SK-N-SH (cell line): ENCODE measurements around the gene PAM16. TPM values are rescaled to one million over a fixed set of nuclear protein-coding genes. Genes with fewer than 3 reads are reported as not detected.
"Not testable (repeated sequence)": the region's sequence is repeated elsewhere in the genome, so short reads cannot be mapped to it uniquely, and the experiment has no call there.

Experiments
- CTCF ChIA-PET: fragments of 300-600, 350-600 bp; formaldehyde crosslinking; extraction: SDS; loops from one replicate; lab custom pipeline; 2021; lab: Yijun Ruan, JAX
- POLR2A ChIA-PET: fragments of 350-600 bp; sonication (Branson Sonifier 250); formaldehyde crosslinking; extraction: SDS; loops from one replicate; lab custom pipeline; 2020; ENCODE audit warnings: antibody characterized with exemption, inconsistent platforms; lab: Yijun Ruan, JAX
- DNase-seq: peaks from one replicate; pipeline ENCODE4 v3.0.0; 2012
- H2AFZ ChIP-seq: fragments of 200-600 bp; sonication (generic); 2 replicates; pipeline ENCODE4 v1.8.1; 2016; ENCODE audit warnings: antibody characterized with exemption, mild to moderate bottlenecking, low read depth
- H3F3A ChIP-seq: fragments of 200-600 bp; sonication (generic); replicated peaks from 2 replicates; pipeline ENCODE3; 2016; ENCODE audit warnings: antibody characterized with exemption, mild to moderate bottlenecking; ENCODE audit not compliant: insufficient read depth
- H3K27ac ChIP-seq, 2 experiments: fragments of 200-500 bp in 1 of 2; fragments of 200-600 bp in 1 of 2; sonication (Bioruptor generic) in 1 of 2; sonication (generic), shearing (Covaris generic) in 1 of 2; 2 replicates each; pipeline versions ENCODE4 v1.5.1 to v1.6.1; 2014 to 2016; ENCODE audit warnings: low read depth in 2 of 2, inconsistent platforms in 1 of 2, low read length in 1 of 2, mild to moderate bottlenecking in 1 of 2, mixed read lengths in 1 of 2
- H3K27me3 ChIP-seq: fragments of 200-600 bp; sonication (generic), shearing (Covaris generic); 2 replicates; pipeline ENCODE4 v1.6.1; 2016; ENCODE audit warnings: mixed run types; ENCODE audit not compliant: insufficient read depth
- H3K36me3 ChIP-seq, 2 experiments: fragments of 200-500 bp in 1 of 2; fragments of 200-600 bp in 1 of 2; sonication (Bioruptor generic) in 1 of 2; sonication (generic) in 1 of 2; replicated peaks in 1 of 2; 2 replicates each; pipeline versions ENCODE3 to v1.5.1; 2014 to 2016; ENCODE audit warnings: low read length in 1 of 2, mild to moderate bottlenecking in 1 of 2; ENCODE audit not compliant: insufficient read depth in 2 of 2, control insufficient read depth in 1 of 2
- H3K4me1 ChIP-seq, 2 experiments: fragments of 200-500 bp in 1 of 2; fragments of 200-600 bp in 1 of 2; sonication (Bioruptor generic) in 1 of 2; sonication (generic), shearing (Covaris generic) in 1 of 2; 2 replicates each; pipeline versions ENCODE4 v1.5.1 to v1.6.1; 2014 to 2016; ENCODE audit warnings: low read depth in 1 of 2, low read length in 1 of 2, mixed run types in 1 of 2; ENCODE audit not compliant: insufficient read depth in 2 of 2, control insufficient read depth in 1 of 2
- H3K4me2 ChIP-seq: fragments of 200-600 bp; sonication (generic), shearing (Covaris generic); 2 replicates; pipeline ENCODE4 v1.6.1; 2017; ENCODE audit warnings: mixed run types
- H3K4me3 ChIP-seq, 2 experiments: fragments of 200-500 bp in 1 of 2; fragments of 200-600 bp in 1 of 2; sonication (Bioruptor generic) in 1 of 2; sonication (generic), shearing (Covaris generic) in 1 of 2; 2 replicates each; pipeline versions ENCODE4 v1.5.1 to v1.8.1; 2014 to 2016; ENCODE audit warnings: low read depth in 2 of 2, inconsistent platforms in 1 of 2, low read length in 1 of 2, mild to moderate bottlenecking in 1 of 2, mixed read lengths in 1 of 2, moderate library complexity in 1 of 2
- H3K79me2 ChIP-seq: fragments of 200-600 bp; sonication (generic); 2 replicates; pipeline ENCODE4 v1.8.1; 2017; ENCODE audit warnings: mild to moderate bottlenecking; ENCODE audit not compliant: insufficient read depth
- H3K9ac ChIP-seq: fragments of 200-600 bp; sonication (generic); 2 replicates; pipeline ENCODE4 v1.6.1; 2017; ENCODE audit warnings: mixed run types
- H3K9me2 ChIP-seq: fragments of 200-600 bp; sonication (generic); 2 replicates; pipeline ENCODE4 v1.6.1; 2017; ENCODE audit warnings: mixed run types
- H3K9me3 ChIP-seq: fragments of 200-600 bp; sonication (generic); 2 replicates; pipeline ENCODE4 v1.6.1; 2017; ENCODE audit warnings: mixed run types, mild to moderate bottlenecking, moderate library complexity
- H4K20me1 ChIP-seq: fragments of 200-600 bp; sonication (generic); 2 replicates; pipeline ENCODE4 v1.6.1; 2017; ENCODE audit warnings: mild to moderate bottlenecking, mixed run types; ENCODE audit not compliant: insufficient read depth
- CHD2 ChIP-seq: fragments of 150-350 bp; IDR thresholded peaks from 2 replicates; pipeline ENCODE4 v1.6.1; 2018; ENCODE audit warnings: low read length; ENCODE audit not compliant: partially characterized antibody
- JUND ChIP-seq: IDR thresholded peaks from 2 replicates; pipeline ENCODE4 v1.4.0; 2012
- MXI1 ChIP-seq: IDR thresholded peaks from 2 replicates; pipeline ENCODE4 v1.6.1; 2012; ENCODE audit warnings: mild to moderate bottlenecking, low read depth, low read length, improper control_type of control experiment
- RCOR1 ChIP-seq: fragments of 150-350 bp; IDR thresholded peaks from 2 replicates; pipeline ENCODE4 v1.6.1; 2017; ENCODE audit warnings: antibody characterized with exemption, low read length
- SMC3 ChIP-seq: IDR thresholded peaks from 2 replicates; pipeline ENCODE4 v1.6.1; 2012; ENCODE audit warnings: low read depth, low read length, improper control_type of control experiment
- TAF1 ChIP-seq: IDR thresholded peaks from 2 replicates; pipeline ENCODE4 v1.6.1; 2012; ENCODE audit warnings: low read depth, mild to moderate bottlenecking, low read length, moderate library complexity, borderline replicate concordance
- TEAD4 ChIP-seq: IDR thresholded peaks from 2 replicates; pipeline ENCODE4 v1.4.0; 2012; ENCODE audit warnings: mild to moderate bottlenecking, borderline replicate concordance; ENCODE audit not compliant: insufficient read depth
- YY1 ChIP-seq: IDR thresholded peaks from 2 replicates; pipeline ENCODE4 v1.4.0; 2012; ENCODE audit warnings: low read depth, mild to moderate bottlenecking
- WGBS: methylation state at CpG from one replicate; pipeline ENCODE4 v1.1.6; 2017; ENCODE audit warnings: low lambda C conversion rate; 5-methylcytosine and 5-hydroxymethylcytosine counted together
- polyA plus RNA-seq, 3 experiments: library from polyadenylated mRNA; depleted of rRNA; stranded (reverse); fragments of >200 nt; gene quantifications; 2 replicates each; pipeline ENCODE4 v1.2.3, GENCODE V29; 2012
- TF ChIP-seq, protein P1 (sequence below): IDR thresholded peaks from 2 replicates; pipeline ENCODE4 v1.4.0; 2012; ENCODE audit warnings: low read depth, borderline replicate concordance

PAM16 gene
- polyA plus RNA-seq, 1 of the 3 experiments (the other 2 are of a cell fraction), result 96.4 TPM

DNA sequence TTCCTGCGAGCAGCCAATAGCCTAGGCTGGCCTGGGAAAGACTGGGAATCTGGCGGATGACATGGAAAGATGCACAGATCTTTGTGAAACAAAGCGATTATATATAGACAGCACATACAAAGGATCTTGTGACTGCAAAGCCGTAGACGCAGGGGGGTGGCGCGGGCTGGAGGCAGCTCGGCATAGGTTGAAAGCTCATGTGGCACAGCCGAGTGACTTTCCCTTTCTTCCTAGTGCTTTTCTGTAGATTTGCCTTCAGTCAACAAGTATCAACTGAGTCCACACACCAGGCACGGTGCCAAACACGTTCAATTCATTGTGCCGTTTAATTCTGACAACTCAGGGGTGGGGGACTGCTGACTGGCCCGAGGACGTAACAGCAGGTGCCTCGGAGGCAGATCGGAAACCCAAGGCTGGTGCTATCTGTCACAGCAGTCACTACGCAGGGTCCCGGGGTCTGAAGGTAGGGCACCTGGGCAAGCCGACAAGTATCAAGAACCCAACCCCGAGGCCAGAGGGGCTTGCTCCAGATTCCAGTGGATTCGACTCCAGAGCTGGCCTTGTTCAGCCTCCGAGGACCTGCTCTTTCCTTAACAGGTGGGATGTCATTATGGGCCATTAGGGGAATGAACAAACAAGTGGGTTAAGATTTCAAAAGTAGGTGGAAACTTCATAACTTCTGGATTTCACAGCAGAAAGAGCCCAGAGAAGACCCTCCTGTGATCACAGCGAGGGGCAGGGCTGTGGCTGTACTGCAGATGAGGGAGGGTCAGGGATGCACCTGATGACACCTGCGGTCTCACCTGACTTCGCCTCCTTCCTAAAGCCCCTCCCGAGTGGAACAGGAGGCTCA is 5.9 kb downstream of the PAM16 start:
- H3K27me3 ChIP-seq, result no peaks in the 10 kb centered on the region
- WGBS, result 85% methylated on average over 24 of the region's 26 CpGs
- no peak for TF ChIP-seq RCOR1
- TF ChIP-seq, all 33 proteins: peak for 0
- H3K9me2 ChIP-seq, result no peaks in the 10 kb centered on the region
- H3K4me2 ChIP-seq, result no peak overlapping the region
- no peak for DNase-seq
- ChIA-PET POLR2A (no interaction called here), CTCF (interaction anchor here (1.7 to 13.0 kb wide), 3 partner anchors 9 to 58 kb away, joined by 6 to 205 read pairs (median 6); no protein-coding TSS in a partner anchor)
- peaks cover 0 to 8% of the 10 kb centered on the region in 2 experiments for H3K36me3 ChIP-seq
- no peak overlapping the region for H3K9ac ChIP-seq
- H3K79me2 ChIP-seq, result peaks cover 80% of the 10 kb centered on the region
- no peak overlapping the region for H2AFZ ChIP-seq
- H3K4me3 ChIP-seq, result no peak overlapping the region
- H3K4me1 ChIP-seq, result peaks cover 0 to 13% of the 10 kb centered on the region in 2 experiments; a peak in 1 of 4 replicates
- H3K9me3 ChIP-seq, result no peaks in the 10 kb centered on the region
- H3K27ac ChIP-seq, result no peak overlapping the region
- H4K20me1 ChIP-seq, result peaks cover 43% of the 10 kb centered on the region
- no peaks in the 10 kb centered on the region for H3F3A ChIP-seq

DNA sequence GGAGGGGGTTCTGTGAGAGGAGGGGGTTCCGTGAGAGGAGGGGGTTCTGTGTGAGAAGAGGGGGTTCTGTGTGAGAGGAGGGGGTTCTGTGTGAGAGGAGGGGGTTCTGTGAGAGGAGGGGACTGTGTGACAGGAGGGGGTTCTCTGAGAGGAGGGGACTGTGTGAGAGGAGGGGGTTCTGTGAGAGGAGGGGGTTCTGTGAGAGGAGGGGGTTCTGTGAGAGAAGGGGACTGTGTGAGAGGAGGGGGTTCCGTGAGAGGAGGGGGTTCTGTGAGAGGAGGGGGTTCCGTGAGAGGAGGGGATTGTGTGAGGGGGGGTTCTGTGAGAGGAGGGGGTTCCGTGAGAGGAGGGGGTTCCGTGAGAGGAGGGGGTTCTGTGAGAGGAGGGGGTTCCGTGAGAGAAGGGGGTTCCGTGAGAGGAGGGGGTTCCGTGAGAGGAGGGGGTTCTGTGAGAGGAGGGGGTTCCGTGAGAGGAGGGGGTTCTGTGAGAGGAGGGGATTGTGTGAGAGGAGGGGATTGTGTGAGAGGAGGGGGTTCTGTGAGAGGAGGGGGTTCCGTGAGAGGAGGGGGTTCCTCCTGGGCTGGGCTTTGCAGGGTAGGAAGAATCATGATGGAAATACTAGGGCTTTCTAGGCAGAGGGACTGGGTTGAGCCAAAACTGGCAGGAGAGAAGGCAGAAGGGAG is 6.7 kb downstream of the PAM16 start:
- H3K79me2 ChIP-seq, result peaks cover 72% of the 10 kb centered on the region

DNA sequence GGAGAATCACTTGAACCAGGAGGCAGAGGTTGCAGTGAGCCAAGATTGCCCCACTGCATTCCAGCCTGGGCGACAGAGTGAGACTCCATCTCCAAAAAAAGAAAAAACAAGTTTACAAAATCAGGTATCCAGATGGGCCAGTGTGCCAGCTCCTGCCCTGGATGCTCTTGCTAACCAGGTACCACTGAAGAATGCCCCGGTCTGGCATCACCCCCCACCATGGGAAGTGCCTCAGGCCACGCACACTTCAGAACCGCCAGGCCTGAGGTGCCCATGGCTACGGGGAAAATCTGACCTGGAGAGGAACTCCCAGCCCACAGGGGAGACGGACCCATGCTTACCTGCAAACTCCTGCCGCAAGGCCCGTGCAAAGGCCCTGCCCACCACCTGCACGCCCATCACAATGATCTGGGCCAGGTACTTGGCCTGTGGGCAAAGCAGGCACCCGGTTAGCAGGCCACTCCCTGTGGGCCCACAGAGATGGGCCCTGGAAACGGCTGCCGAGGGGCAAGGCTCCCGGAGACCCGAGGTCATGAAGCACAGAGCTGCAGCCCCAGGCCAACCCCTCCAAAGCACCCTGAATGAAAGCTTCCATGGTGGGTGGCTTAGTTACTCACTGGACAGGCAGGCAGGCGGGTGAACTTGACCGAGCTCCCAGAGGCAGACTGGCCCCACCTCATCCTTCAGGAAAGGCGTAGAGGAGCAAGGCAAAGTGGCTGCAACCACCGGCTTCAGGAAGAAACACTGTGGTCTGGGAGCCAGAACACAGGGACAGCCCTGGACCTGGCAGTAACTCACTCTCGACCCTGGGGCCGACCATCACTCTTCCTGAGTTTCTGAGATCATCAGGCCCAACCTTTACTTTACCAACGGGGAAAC is 8.0 kb downstream of the PAM16 start:
- no peaks in the 10 kb centered on the region for H3F3A ChIP-seq
- CTCF ChIA-PET, result interaction anchor here (1.7 to 10.6 kb wide), 3 partner anchors 13 to 60 kb away, joined by 5 to 153 read pairs (median 71); no protein-coding TSS in a partner anchor
- H3K27me3 ChIP-seq, result no peaks in the 10 kb centered on the region
- no peak overlapping the region for H3K4me2 ChIP-seq
- H3K36me3 ChIP-seq, result peaks cover 0 to 22% of the 10 kb centered on the region in 2 experiments
- no peaks in the 10 kb centered on the region for H3K9me2 ChIP-seq
- no peak for DNase-seq
- no peak overlapping the region for H3K9ac ChIP-seq
- H4K20me1 ChIP-seq, result peaks cover 37% of the 10 kb centered on the region
- TF ChIP-seq RCOR1 (no peak), MXI1 (no peak), TEAD4 (no peak), CHD2 (no peak), SMC3 (no peak), JUND (no peak), YY1 (no peak), TAF1 (no peak)
- TF ChIP-seq, protein P1, sequence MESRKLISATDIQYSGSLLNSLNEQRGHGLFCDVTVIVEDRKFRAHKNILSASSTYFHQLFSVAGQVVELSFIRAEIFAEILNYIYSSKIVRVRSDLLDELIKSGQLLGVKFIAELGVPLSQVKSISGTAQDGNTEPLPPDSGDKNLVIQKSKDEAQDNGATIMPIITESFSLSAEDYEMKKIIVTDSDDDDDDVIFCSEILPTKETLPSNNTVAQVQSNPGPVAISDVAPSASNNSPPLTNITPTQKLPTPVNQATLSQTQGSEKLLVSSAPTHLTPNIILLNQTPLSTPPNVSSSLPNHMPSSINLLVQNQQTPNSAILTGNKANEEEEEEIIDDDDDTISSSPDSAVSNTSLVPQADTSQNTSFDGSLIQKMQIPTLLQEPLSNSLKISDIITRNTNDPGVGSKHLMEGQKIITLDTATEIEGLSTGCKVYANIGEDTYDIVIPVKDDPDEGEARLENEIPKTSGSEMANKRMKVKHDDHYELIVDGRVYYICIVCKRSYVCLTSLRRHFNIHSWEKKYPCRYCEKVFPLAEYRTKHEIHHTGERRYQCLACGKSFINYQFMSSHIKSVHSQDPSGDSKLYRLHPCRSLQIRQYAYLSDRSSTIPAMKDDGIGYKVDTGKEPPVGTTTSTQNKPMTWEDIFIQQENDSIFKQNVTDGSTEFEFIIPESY, result no peak
- no peak overlapping the region for H3K27ac ChIP-seq
- H2AFZ ChIP-seq, result no peak overlapping the region
- peaks cover 59% of the 10 kb centered on the region for H3K79me2 ChIP-seq
- POLR2A ChIA-PET, result no interaction called here
- no peaks in the 10 kb centered on the region for H3K9me3 ChIP-seq
- H3K4me3 ChIP-seq, result no peak overlapping the region
- WGBS, result 97% methylated on average over 12 of the region's 21 CpGs
- peaks cover 0 to 21% of the 10 kb centered on the region in 2 experiments; a peak in 1 of 4 replicates for H3K4me1 ChIP-seq

More for the DNA sequence above, 6.7 kb downstream of the PAM16 start:
- H3K9me2 ChIP-seq, H3K4me2 ChIP-seq, H3K9me3 ChIP-seq, H3K4me3 ChIP-seq, H3K9ac ChIP-seq, H2AFZ ChIP-seq, DNase-seq, H3K27me3 ChIP-seq, H3F3A ChIP-seq, H3K27ac ChIP-seq, POLR2A ChIA-PET: not testable (repeated sequence)
- peaks cover 37% of the 10 kb centered on the region for H4K20me1 ChIP-seq
- CTCF ChIA-PET, result interaction anchor here (7.3 to 13.0 kb wide), 3 partner anchors 15 to 59 kb away, joined by 71 to 205 read pairs (median 153); no protein-coding TSS in a partner anchor
- H3K36me3 ChIP-seq, result peaks cover 0 to 10% of the 10 kb centered on the region in 2 experiments
- WGBS, result 47% methylated on average over 10 of the region's 10 CpGs
- H3K4me1 ChIP-seq, result peaks cover 0 to 21% of the 10 kb centered on the region in 2 experiments; a peak in 1 of 4 replicates
